GM23338 (cell line): Measurements from ENCODE around the gene OGA.

Experiments
- CREB1 ChIP-seq: fragments of 250-450 bp; sonication (Bioruptor Pico); IDR thresholded peaks from 2 replicates; pipeline ENCODE4 v1.5.0; 2020; ENCODE audit warnings: low read depth, mild to moderate bottlenecking, moderate library complexity
- CTCF ChIP-seq, 2 experiments: fragments of 200-600 bp in 1 of 2; sonication (generic) in 1 of 2; conservative IDR thresholded peaks; 2 replicates each; pipeline versions ENCODE4 v1.5.1 to v1.6.1; 2016 to 2017; ENCODE audit warnings: antibody characterized with exemption in 2 of 2, low read depth in 2 of 2, mild to moderate bottlenecking in 2 of 2, moderate library complexity in 1 of 2
- ETS1 ChIP-seq: IDR thresholded peaks from 2 replicates; pipeline ENCODE4 v1.6.1; 2016; ENCODE audit warnings: antibody characterized with exemption
- EZH2 ChIP-seq: fragments of 200-600 bp; sonication (generic); IDR thresholded peaks from one replicate; pipeline ENCODE4 v1.8.0; 2017; ENCODE audit warnings: antibody characterized with exemption, mild to moderate bottlenecking, low read depth; ENCODE audit not compliant: unreplicated experiment
- TF ChIP-seq, protein P1 (sequence below): IDR thresholded peaks from one replicate; pipeline ENCODE4 v1.6.1; 2018; ENCODE audit warnings: antibody characterized with exemption; ENCODE audit not compliant: unreplicated experiment

DNA sequence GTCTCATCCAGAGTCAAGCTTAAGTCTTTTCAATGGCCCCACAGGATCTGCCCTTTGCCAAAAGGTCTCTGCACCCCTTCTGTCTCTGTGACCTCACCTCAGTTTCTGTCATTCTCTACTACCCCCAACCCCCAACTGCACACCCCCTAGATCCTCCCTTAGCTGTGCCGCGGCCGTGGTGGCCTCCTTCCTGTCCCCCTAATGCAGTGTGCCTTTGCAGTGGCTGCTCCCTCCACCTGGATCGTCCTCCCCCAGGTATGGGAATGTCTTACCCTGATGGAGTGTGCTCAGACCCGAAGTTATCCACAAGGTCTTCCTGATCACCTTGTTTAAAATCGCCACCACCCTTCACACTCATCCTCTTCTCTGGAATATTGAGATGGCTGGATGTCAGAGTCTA lies 51.9 kb downstream of the OGA start:
- TF ChIP-seq CTCF (conservative IDR thresholded peaks at IDR 0.05; ENCODE audit: low read depth in 2 of 2) = no peak
- no peak for TF ChIP-seq ETS1
- TF ChIP-seq, protein P1, sequence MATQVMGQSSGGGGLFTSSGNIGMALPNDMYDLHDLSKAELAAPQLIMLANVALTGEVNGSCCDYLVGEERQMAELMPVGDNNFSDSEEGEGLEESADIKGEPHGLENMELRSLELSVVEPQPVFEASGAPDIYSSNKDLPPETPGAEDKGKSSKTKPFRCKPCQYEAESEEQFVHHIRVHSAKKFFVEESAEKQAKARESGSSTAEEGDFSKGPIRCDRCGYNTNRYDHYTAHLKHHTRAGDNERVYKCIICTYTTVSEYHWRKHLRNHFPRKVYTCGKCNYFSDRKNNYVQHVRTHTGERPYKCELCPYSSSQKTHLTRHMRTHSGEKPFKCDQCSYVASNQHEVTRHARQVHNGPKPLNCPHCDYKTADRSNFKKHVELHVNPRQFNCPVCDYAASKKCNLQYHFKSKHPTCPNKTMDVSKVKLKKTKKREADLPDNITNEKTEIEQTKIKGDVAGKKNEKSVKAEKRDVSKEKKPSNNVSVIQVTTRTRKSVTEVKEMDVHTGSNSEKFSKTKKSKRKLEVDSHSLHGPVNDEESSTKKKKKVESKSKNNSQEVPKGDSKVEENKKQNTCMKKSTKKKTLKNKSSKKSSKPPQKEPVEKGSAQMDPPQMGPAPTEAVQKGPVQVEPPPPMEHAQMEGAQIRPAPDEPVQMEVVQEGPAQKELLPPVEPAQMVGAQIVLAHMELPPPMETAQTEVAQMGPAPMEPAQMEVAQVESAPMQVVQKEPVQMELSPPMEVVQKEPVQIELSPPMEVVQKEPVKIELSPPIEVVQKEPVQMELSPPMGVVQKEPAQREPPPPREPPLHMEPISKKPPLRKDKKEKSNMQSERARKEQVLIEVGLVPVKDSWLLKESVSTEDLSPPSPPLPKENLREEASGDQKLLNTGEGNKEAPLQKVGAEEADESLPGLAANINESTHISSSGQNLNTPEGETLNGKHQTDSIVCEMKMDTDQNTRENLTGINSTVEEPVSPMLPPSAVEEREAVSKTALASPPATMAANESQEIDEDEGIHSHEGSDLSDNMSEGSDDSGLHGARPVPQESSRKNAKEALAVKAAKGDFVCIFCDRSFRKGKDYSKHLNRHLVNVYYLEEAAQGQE = no peak
- no peak for TF ChIP-seq CREB1 (CRISPR knock-in tag)
- no peak for TF ChIP-seq EZH2
